D721Med (cell line): ENCODE measurements around the gene ZNF750.

Source experiments
- DNase-seq: peaks from one replicate; pipeline ENCODE4 v3.0.0; 2011; ENCODE audit warnings: low spot score; ENCODE audit not compliant: insufficient read length
- FAIRE-seq: peaks from 2 replicates; lab custom pipeline; 2011; peaks lifted over from hg19 to GRCh38; lab: Jason Lieb, UNC
- TF ChIP-seq, protein P1 (sequence below): IDR thresholded peaks from 2 replicates; pipeline ENCODE4 v1.5.1; 2012; ENCODE audit warnings: mild to moderate bottlenecking, control low read depth; ENCODE audit not compliant: insufficient read depth; ENCODE audit errors: missing control alignments

ZNF750 gene

DNA sequence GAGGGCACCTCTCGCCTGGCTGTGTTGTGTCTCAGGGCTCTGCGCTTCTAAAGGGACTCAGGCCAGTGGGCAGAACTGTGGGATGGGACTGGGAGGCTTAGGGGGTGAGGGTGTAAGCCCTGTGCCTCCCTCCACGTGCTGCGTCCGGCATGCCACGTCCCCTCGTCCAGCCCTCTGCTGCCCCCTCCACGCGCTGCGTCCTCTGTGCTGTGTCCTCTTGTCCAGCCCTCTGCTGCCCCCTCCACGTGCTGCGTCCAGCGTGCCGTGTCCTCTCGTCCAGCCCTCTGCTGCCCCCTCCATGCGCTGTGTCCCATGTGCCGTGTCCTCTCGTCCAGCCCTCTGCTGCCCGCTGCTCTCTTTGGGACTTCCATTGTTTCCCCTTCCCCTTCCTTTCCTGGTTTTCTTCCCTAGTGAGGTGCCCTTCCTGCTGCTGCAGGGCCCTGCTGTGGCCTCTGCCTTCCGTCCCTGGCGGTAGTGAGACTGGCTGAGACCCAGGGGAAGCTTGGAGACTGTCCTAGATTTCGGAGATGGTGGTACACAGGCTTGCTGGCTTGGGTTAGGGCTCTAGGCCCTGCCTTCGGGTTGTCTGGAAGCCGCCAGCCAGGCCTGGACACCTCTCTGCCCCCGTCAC is 6.4 kb upstream of the ZNF750 start:
- DNase-seq = no peak
- FAIRE-seq = no peak
- TF ChIP-seq, protein P1, sequence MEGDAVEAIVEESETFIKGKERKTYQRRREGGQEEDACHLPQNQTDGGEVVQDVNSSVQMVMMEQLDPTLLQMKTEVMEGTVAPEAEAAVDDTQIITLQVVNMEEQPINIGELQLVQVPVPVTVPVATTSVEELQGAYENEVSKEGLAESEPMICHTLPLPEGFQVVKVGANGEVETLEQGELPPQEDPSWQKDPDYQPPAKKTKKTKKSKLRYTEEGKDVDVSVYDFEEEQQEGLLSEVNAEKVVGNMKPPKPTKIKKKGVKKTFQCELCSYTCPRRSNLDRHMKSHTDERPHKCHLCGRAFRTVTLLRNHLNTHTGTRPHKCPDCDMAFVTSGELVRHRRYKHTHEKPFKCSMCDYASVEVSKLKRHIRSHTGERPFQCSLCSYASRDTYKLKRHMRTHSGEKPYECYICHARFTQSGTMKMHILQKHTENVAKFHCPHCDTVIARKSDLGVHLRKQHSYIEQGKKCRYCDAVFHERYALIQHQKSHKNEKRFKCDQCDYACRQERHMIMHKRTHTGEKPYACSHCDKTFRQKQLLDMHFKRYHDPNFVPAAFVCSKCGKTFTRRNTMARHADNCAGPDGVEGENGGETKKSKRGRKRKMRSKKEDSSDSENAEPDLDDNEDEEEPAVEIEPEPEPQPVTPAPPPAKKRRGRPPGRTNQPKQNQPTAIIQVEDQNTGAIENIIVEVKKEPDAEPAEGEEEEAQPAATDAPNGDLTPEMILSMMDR = no peak

DNA sequence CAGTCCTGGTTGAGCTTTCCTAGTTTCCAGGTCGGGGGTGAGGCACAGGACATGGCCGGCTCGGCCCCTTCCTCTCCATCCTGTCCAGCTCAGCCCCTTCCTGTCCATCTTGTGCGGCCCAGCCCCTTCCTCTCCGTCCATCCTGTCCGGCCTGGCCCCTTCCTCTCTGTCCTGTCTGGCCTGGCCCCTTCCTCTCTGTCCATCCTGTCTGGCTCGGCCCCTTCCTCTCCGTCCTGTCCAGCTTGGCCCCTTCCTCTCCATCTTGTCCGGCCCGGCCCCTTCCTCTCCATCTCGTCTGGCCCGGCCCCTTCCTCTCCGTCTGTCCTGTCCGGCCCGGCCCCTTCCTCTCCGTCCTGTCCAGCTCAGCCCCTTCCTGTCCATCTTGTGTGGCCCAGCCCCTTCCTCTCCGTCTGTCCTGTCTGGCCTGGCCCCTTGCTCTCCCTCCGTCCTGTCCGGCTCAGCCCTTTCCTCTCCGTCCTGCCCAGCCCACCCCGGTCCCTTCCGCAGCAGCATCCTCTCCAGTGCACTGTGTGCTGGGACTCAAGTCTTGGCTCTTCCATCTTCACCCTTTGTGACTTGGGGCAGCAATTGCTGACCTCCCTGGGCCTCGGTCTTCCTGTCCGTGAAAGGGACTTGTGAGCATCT is 5.5 kb upstream of the ZNF750 start:
- FAIRE-seq (no peak), DNase-seq (no peak)
- TF ChIP-seq, protein P1 = no peak

DNA sequence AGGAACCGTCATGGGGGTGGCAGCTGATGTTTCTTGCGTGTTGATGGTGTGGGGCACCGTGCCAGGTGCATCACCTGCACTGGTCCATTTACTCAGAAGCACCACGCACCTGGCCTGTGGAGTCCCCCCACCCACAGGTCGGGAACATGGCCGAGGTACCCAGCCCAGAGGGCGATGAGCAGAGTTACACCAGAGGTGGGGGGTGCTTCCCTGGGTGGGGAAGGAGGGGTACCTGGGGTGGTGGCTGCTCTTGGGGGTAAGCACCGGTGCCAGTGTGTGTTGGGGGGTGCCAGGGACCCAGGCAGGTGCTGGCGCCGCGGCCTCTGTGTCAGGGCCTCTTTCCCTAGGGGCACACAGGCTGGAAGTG is 5.0 kb upstream of the ZNF750 start:
- TF ChIP-seq, protein P1 = no peak
- DNase-seq = no peak
- FAIRE-seq = no peak

DNA sequence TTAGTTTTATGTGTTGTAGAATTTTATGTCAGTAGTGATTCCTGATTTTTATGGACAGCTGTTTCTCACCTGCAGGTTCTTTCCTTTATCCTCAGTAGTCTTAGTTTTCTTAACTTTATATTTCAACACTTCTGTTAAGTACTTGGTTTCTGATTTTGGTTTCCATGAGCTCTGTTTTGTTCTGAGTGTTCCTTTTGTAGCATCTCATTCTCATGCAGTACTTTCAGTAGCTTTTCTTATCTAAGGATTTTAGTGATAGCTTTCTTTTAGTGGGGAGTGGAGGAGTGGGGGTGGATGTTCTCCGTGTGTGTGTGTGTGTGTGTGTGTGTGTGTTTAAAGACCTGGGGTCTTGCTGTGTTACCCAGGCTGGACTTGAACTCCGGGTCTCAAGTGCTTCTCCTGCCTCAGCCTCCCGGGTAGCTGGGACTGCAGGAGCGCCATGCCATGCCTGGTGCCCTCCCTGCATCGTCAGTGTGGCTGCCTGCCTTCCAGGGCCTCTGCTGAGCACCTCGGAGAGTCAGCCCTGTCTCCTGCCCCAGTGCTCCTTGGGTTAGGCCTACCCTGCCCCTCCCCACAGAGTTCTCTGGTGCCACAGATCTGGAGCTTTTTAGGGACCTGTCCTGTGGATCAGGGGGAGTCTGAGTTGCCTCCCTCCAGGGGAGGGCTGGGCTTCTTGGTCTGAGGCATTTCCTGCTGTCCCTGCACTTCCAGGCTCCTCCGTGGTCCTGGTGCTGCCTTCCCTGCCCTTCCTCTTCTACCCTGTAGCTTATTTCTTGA is 4.3 kb upstream of the ZNF750 start:
- TF ChIP-seq, protein P1 = no peak
- no peak for FAIRE-seq

DNA sequence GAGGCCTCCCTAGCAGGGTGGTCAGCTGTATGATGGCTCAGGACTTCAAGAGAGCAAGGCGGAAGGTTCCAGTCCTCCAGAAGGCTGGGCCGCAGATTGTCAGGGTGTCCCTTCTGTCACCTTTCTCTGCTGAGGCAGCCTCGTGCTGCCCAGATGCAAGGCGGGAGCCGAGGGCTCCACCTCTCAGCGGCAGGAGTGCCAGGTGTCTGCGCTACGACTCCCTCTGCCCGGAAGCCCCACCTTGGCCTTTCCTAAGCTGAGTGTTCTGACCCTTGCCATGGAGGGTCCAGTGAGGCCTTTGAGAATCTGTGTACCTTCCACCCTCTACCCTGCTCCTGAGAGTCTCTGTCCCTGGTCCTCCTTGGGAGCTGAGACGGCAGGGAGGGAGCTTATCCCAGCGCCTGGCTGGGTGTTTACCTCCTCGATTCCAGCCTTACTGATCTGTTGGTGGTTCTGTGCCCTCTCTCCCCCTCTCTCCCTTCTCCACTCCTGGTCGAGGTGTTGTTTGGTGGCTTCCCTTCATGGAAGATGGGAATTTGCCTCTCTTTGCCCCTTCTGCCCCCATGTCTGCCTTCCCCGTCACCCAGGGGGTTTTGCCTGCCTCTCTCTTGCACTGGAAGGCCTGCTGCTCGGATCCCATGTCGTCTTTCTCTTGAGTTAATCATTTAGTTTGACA is 2.2 kb upstream of the ZNF750 start:
- DNase-seq = no peak
- FAIRE-seq = no peak
- TF ChIP-seq, protein P1 = no peak

More for the DNA sequence above, 4.3 kb upstream of the ZNF750 start:
- DNase-seq = no peak

DNA sequence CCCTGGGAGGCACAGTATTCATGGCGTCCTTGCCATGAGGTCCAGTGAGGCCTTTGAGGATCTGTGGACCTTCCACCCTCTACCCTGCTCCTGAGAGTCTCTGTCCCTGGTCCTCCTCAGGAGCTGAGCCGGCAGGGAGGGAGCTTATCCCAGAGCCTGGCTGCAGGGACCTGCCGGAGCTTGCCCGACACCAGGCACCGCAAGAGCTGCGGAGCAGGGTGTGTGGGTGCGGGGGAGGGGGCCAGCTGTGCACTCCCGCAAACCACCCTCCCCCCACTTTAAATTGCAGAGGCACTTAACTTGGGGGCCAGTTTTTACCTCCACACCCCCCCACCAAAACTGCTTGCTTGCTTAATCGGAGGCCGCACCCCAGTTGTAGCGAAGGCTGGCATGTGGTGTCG is 609 bp upstream of the ZNF750 start:
- no peak for DNase-seq

More for the DNA sequence above, 609 bp upstream of the ZNF750 start:
- TF ChIP-seq, protein P1 = no peak
- FAIRE-seq = no peak
